Keratinocyte (primary cell): Measurements from ENCODE around the gene MYBBP1A.

Source experiments
- EZH2 ChIP-seq: IDR thresholded peaks from one replicate; pipeline ENCODE4 v1.6.1; 2012; ENCODE audit warnings: inconsistent platforms, mild to moderate bottlenecking, low read length, moderate library complexity
- TF ChIP-seq, protein P1 (sequence below), 3 experiments: IDR thresholded peaks in 1 of 3; conservative IDR thresholded peaks in 1 of 3; optimal IDR thresholded peaks in 1 of 3; 2 replicates in 2 of 3; 3 replicates in 1 of 3; pipeline versions ENCODE3 to v1.5.1; 2011; ENCODE audit warnings: low read length in 3 of 3, mild to moderate bottlenecking in 3 of 3, moderate library complexity in 2 of 3, control low read depth in 1 of 3, inconsistent platforms in 1 of 3; ENCODE audit not compliant: insufficient read depth in 2 of 3; ENCODE audit errors: extremely low read depth in 1 of 3

DNA sequence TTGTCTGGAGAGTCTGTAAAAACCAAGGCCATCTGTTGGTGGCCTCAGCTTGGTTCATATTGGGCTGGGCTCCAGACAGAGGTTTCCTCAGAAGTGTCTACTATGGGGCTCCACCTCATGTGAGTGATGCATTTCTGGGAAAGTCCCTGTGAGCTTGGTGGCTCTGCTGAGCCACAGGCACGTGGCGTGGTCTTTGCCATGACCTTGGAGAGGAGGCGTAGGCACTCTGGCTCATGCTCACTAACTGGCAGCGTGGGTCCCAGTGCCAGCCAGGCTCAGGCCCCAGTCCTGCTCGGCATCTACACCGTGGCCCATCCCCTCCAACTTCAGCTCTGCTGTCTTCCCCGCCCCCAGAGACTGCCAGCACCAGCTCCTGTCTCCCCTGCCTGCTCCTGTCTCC is 18.5 kb upstream of the MYBBP1A start:
- no peak for TF ChIP-seq EZH2
- TF ChIP-seq, protein P1, sequence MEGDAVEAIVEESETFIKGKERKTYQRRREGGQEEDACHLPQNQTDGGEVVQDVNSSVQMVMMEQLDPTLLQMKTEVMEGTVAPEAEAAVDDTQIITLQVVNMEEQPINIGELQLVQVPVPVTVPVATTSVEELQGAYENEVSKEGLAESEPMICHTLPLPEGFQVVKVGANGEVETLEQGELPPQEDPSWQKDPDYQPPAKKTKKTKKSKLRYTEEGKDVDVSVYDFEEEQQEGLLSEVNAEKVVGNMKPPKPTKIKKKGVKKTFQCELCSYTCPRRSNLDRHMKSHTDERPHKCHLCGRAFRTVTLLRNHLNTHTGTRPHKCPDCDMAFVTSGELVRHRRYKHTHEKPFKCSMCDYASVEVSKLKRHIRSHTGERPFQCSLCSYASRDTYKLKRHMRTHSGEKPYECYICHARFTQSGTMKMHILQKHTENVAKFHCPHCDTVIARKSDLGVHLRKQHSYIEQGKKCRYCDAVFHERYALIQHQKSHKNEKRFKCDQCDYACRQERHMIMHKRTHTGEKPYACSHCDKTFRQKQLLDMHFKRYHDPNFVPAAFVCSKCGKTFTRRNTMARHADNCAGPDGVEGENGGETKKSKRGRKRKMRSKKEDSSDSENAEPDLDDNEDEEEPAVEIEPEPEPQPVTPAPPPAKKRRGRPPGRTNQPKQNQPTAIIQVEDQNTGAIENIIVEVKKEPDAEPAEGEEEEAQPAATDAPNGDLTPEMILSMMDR (optimal IDR thresholded peaks at IDR 0.05 in 1 of 3, IDR thresholded peaks at IDR 0.05 in 1 of 3, conservative IDR thresholded peaks at IDR 0.05 in 1 of 3; ENCODE audit: extremely low read depth in 1 of 3, insufficient read depth in 2 of 3, low read length in 3 of 3), result no peak
